Measurements from ENCODE around the gene TMEM101. TPM values are rescaled to one million over a fixed set of nuclear protein-coding genes. Genes with fewer than 3 reads are reported as not detected.
"Not testable (repeated sequence)": the region's sequence is repeated elsewhere in the genome, so short reads cannot be mapped to it uniquely, and the experiment has no call there.

The TMEM101 gene
- total RNA-seq, 1 experiment from 2014 or later = 72.6 TPM

- no peak for DNase-seq (ENCODE audit: low read depth, low spot score)
- in situ Hi-C loops (cut with HindIII; ENCODE audit: low pct_unique_long_range_greater_than_20kb, low sequenced_read_pairs) = no loop called here
Observed at GRCh38 chr17:44033861-44034408, 19.2 kb upstream of the TMEM101 start.

- in situ Hi-C loops (cut with HindIII; ENCODE audit: low pct_unique_long_range_greater_than_20kb, low sequenced_read_pairs) = no loop called here
- no peak for DNase-seq (ENCODE audit: low read depth, low spot score)
Observed at GRCh38 chr17:44030482-44030881, 15.7 kb upstream of the TMEM101 start.

- in situ Hi-C loops (cut with HindIII; ENCODE audit: low pct_unique_long_range_greater_than_20kb, low sequenced_read_pairs) = no loop called here
- DNase-seq (ENCODE audit: low read depth, low spot score) = no peak
Observed at GRCh38 chr17:44029736-44030135, 15.0 kb upstream of the TMEM101 start.

DNA sequence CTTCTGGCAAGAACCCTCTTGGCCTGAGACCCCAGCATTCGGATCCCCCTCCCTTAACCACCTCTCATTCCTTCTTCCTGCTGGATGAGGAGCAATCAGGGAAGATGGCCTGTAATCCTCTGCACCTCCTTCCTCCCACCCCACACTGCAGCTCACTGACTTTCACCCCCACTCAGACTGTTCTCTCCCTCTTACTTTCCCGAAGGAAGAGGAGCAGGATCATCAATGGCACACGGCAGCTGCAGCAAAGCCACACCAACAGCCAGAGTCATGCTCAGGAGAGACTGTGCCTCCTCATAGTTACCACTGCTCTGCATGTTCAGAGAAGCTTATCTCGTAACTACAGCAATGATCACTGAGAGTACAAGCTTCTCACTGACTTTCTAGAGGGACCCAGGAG is 10.1 kb upstream of the TMEM101 start:
- in situ Hi-C loops (cut with HindIII; ENCODE audit: low pct_unique_long_range_greater_than_20kb, low sequenced_read_pairs) = no loop called here
- DNase-seq (ENCODE audit: low read depth, low spot score) = no peak

DNA sequence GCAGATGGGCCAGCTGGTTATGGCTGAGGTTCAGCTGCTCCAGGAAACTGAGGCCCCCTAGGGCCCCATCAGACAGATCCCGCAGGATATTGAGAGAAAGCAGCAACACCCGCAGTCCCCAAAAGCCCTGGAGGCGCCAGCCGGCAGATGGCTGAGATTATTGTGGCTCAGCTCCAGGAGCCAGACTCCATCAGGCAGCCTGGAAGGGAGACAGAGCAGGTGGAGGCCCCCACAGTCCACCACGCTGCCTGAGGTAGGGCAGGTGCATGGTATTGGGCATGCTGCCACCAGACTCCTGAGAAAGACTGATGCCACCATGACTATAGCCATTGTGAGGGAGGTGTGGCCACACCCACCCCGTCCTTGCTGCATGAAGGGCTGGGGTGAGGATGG is 9.5 kb upstream of the TMEM101 start:
- in situ Hi-C loops (cut with HindIII; ENCODE audit: low pct_unique_long_range_greater_than_20kb, low sequenced_read_pairs) = no loop called here
- no peak for DNase-seq (ENCODE audit: low read depth, low spot score)

- in situ Hi-C loops (cut with HindIII; ENCODE audit: low pct_unique_long_range_greater_than_20kb, low sequenced_read_pairs) = no loop called here
- no peak for DNase-seq (ENCODE audit: low read depth, low spot score)
Observed at GRCh38 chr17:44023545-44024270, 8.9 kb upstream of the TMEM101 start.

DNA sequence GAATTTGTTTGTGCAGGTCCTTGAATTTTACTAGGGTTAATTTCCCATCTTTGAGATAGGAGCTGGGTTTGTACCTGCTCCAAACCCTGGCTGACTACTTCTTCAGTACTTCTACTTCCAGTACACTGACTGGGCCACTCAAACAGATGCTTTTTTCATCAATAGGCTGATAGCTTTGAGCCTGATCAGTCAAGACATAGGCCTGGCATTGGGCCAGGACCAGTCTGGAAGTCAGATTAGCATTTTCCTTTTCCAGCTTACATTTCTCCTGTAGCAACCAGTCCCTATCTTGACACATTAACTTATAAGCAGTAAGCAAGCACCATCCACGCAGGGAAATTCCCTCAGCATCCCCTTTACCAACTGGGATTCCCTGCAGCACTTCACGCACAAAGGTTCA is 7.5 kb upstream of the TMEM101 start:
- in situ Hi-C loops (cut with HindIII; ENCODE audit: low pct_unique_long_range_greater_than_20kb, low sequenced_read_pairs) = no loop called here
- DNase-seq (ENCODE audit: low read depth, low spot score) = no peak

- in situ Hi-C loops (cut with HindIII; ENCODE audit: low pct_unique_long_range_greater_than_20kb, low sequenced_read_pairs); DNase-seq (ENCODE audit: low read depth, low spot score): not testable (repeated sequence)
Observed at GRCh38 chr17:44021227-44021626, 6.5 kb upstream of the TMEM101 start.

DNA sequence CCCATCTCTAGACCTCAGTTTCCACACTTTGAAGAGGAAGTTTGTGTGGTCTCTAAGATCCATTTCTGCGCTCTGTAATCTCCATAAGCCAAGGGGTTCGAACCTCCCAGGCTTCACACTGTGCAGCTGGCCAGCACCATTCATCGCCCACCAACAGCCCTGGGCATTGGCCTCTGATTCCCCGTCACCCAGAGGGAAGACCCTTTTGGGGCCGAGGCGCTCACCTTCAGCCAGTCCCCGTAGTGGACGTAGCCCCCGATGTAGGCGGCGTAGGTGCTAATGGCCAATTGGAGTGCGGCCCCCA is 678 bp downstream of the TMEM101 start:
- in situ Hi-C loops (cut with HindIII; ENCODE audit: low pct_unique_long_range_greater_than_20kb, low sequenced_read_pairs) = no loop called here
- DNase-seq (ENCODE audit: low read depth, low spot score) = no peak

DNA sequence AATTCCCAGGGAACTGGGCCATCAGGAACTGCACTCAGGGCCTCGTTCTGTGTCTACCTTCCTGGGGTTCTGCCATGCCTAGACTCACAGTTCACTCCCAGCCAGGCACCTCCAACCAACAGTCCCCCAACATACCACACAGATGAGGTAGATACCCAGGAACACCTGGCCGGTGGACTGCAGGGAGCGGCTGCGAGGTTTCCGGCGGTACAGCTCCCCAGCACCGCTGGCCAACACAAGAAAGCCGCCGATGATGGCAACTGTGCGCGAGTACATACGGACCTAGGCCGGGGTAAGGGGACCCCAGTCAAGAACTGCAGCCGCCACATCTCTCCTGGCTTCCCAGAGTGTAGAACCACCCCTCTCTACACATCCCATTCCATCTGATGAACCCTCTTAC is 1.9 kb downstream of the TMEM101 start:
- in situ Hi-C loops (cut with HindIII; ENCODE audit: low pct_unique_long_range_greater_than_20kb, low sequenced_read_pairs) = no loop called here
- DNase-seq (ENCODE audit: low read depth, low spot score) = no peak

DNA sequence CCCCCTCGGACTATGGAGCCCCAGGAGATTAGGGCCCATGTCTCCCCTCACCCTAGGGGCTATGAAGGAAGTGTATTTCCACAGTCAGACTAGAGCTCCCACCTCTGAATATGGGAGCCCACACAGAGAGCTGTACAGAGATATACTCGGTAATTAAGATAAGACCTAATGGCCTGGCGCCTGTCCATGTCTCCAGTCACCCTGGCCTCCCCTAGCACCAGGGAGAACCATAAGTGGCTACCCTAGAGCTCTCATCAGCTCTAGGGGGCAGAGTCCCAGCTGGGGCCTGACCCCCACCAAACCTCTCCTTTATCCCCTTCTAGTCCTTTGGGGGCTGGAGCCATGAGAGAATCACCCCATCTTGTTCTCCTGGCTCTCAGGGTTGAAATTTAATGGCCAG is 2.4 kb downstream of the TMEM101 start:
- no peak for DNase-seq (ENCODE audit: low read depth, low spot score)
- in situ Hi-C loops (cut with HindIII; ENCODE audit: low pct_unique_long_range_greater_than_20kb, low sequenced_read_pairs) = no loop called here

- in situ Hi-C loops (cut with HindIII; ENCODE audit: low pct_unique_long_range_greater_than_20kb, low sequenced_read_pairs) = no loop called here
- DNase-seq (ENCODE audit: low read depth, low spot score) = no peak
Observed at GRCh38 chr17:44011876-44012275, 2.9 kb downstream of the TMEM101 start.

DNA sequence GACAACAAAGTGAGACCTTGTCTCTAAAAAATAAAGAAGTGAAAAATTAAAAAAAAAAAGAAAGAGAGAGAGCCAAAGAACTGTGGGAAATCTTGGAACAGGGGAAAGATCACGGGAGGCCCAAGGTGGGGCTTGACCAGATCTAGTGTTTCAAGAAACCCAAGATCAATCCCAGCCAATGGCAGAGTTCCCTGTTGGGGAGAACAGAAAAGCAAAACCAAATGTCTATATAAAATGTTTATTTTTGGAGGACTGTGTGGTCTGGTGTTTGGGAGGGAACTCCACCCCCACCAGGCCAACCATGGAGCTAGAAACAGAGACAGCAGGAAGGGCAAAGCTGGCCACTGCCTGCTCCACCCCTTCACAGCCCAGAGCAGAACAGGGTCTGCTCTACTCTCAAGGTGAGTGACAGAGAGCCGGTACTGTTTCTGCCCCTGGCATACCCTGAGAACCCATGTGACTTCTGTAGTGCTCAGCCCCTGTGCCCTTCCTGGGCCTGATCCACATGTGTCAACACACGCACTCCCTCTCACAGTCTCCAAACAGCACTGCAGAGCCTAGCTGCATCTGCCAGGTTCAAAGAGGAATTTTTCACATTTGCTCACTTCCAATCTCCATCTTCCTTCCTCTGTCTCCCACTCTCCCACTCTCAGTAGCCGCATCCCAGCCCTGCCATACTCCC is 3.7 kb downstream of the TMEM101 start:
- no peak for DNase-seq (ENCODE audit: low read depth, low spot score)
- in situ Hi-C loops (cut with HindIII; ENCODE audit: low pct_unique_long_range_greater_than_20kb, low sequenced_read_pairs) = no loop called here

DNA sequence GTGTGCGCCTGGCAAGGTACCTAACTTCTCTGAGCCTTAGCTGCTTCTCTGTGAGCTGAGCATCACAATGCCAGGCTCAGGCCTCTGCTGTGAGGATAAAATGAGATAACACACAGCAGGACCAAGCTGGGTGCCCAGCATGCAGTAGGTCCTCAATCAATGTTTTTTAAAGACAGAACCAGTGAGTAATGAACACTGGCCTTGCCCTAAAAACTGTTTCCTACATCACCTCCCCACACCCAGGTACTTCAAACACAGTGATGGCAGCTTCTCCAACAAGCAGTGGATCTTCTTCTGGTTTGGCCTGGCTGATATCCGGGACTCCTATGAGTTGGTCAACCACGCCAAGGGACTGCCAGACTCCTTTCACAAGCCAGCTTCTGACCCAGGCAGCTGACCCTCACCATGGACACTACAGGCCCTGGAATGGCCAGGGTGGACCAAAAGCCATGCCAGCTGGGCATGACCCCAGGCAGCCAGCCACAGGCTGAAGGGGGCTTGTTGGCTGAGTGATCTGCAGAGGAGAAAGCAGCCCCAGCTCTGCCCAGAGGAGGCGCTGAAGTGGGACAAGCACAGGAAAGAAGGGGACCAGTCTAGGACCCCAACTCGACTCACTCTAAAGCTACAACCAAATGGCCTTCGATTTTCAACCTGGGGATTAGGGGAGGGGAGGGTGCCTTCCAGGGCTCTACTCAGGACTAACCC is 6.4 kb downstream of the TMEM101 start:
- DNase-seq (ENCODE audit: low read depth, low spot score) = no peak
- in situ Hi-C loops (cut with HindIII; ENCODE audit: low pct_unique_long_range_greater_than_20kb, low sequenced_read_pairs) = no loop called here

DNA sequence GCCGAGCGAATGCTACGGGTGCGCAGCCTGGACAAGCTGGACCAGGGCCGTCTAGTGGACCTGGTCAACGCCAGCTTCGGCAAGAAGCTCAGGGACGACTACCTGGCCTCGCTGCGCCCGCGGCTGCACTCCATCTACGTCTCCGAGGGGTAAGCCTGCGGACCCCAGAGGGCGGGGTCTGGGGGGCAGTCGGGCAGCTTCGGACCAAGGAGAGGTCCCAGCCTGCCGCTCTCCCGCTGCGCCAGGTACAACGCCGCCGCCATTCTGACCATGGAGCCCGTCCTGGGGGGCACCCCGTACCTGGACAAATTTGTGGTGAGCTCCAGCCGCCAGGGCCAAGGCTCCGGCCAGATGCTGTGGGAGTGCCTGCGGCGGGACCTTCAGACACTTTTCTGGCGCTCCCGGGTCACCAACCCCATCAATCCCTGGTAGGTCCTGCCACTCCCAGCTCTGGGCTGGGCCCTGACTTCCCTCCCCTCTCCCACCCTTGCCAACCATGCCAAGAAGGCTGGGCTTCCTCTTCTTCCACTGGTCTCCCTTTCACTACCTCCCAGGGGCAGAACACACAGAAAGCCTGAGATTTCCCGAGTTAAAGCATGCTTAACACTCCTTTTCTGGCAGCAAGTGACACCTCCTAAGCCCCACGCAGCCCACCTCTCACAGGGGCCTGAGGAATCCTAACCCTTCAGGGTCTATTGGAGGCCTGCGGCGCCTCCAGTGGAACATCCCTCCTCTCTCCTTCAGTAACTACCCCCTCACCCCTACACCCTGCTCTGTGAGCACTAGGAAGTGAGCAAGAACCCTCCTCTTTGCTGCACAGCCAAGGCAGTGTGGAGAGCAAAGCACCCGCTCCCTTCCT is 7.2 kb downstream of the TMEM101 start:
- DNase-seq (ENCODE audit: low read depth, low spot score) = no peak
- in situ Hi-C loops (cut with HindIII; ENCODE audit: low pct_unique_long_range_greater_than_20kb, low sequenced_read_pairs) = no loop called here

- peak; percentile 95 for DNase-seq (ENCODE audit: low read depth, low spot score)
- in situ Hi-C loops (cut with HindIII; ENCODE audit: low pct_unique_long_range_greater_than_20kb, low sequenced_read_pairs) = no loop called here
Observed at GRCh38 chr17:44006598-44007345, 8.0 kb downstream of the TMEM101 start.

DNA sequence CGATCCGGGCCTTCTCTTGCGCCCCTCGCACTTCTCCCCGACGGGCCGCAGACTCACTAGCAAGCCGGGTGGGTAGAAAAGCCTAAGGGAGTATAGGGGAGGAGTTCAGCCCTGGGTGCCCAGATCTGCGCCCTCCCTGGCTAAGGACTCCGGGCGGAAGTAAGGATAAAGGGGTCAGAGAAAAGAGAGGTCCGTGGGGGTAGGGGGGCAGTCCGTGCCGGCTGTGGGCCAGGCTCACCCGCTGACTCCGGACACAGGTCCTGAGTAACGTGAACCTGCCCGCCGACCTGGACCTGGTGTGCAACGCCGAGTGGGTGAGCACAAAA is 8.5 kb downstream of the TMEM101 start:
- DNase-seq (ENCODE audit: low read depth, low spot score) = no peak
- in situ Hi-C loops (cut with HindIII; ENCODE audit: low pct_unique_long_range_greater_than_20kb, low sequenced_read_pairs) = no loop called here

Measured in SK-MEL-5 (cell line).